ENCODE results near the gene SLC25A2. TPM values are rescaled to one million over a fixed set of nuclear protein-coding genes. Genes with fewer than 3 reads are reported as not detected.
A peak's percentile ranks its signal among the peaks of the same experiment; 100 is the strongest.

SLC25A2 gene
- total and polyA plus RNA-seq, 10 of the 15 experiments (the other 5 are each of a cell fraction or from before 2014, with no cell fraction given) = 0.09 to 0.44 (median 0.24) TPM; not detected in 6

DNA sequence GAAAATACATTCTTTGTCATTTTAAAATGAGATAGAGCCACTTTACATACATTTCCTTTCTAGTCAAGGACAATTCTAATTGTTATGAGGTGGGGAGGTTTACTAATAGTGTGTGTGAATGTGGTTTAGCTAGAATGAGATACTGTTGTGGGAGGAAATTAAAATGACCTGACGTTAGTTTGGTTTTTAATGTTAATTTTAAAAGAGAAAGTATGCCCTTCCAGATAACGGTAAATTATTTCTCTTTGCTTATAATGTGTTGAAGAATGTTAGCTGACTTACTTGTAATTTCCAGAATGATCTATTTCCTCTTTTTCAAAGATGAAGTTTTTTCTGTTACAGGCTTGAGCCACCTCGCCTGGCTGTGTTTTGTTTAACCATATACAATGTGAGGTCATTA is 18.4 kb upstream of the SLC25A2 start (continued):
- TF ChIP-seq STAT1 (conservative IDR thresholded peaks at IDR 0.05) (no peak), ZBED1 (IDR thresholded peaks at IDR 0.05; ENCODE audit: borderline replicate concordance) (no peak; the same call in 1 of the 2 replicates), BRCA1 (IDR thresholded peaks at IDR 0.05; ENCODE audit: low read depth, low read length) (no peak), NR2C1 (IDR thresholded peaks at IDR 0.05) (no peak), TBL1XR1 (IDR thresholded peaks at IDR 0.05; ENCODE audit: low read depth, low read length) (no peak), JUNB (IDR thresholded peaks at IDR 0.05) (peak; percentile 89), SUZ12 (IDR thresholded peaks at IDR 0.05; ENCODE audit: unreplicated experiment) (no peak), CHD4 (IDR thresholded peaks at IDR 0.05) (no peak), POLR2AphosphoS2 (IDR thresholded peaks at IDR 0.05; ENCODE audit: low read depth, low read length) (no peak), CHD2 (IDR thresholded peaks at IDR 0.05; ENCODE audit: borderline replicate concordance, low read depth, low read length) (no peak), POLR2A (IDR thresholded peaks at IDR 0.05; ENCODE audit: low read depth, low read length) (no peak), ATF7 (IDR thresholded peaks at IDR 0.05; ENCODE audit: low read depth) (peak; percentile 37; the same call in 1 of the 2 replicates), NFIC (IDR thresholded peaks at IDR 0.05; ENCODE audit: low read depth, low read length) (peak; percentile 95), FOS (IDR thresholded peaks at IDR 0.05; ENCODE audit: borderline replicate concordance, extremely low read depth, insufficient read length) (no peak), LARP7 (IDR thresholded peaks at IDR 0.05) (no peak)
- TF ChIP-seq, protein P1, sequence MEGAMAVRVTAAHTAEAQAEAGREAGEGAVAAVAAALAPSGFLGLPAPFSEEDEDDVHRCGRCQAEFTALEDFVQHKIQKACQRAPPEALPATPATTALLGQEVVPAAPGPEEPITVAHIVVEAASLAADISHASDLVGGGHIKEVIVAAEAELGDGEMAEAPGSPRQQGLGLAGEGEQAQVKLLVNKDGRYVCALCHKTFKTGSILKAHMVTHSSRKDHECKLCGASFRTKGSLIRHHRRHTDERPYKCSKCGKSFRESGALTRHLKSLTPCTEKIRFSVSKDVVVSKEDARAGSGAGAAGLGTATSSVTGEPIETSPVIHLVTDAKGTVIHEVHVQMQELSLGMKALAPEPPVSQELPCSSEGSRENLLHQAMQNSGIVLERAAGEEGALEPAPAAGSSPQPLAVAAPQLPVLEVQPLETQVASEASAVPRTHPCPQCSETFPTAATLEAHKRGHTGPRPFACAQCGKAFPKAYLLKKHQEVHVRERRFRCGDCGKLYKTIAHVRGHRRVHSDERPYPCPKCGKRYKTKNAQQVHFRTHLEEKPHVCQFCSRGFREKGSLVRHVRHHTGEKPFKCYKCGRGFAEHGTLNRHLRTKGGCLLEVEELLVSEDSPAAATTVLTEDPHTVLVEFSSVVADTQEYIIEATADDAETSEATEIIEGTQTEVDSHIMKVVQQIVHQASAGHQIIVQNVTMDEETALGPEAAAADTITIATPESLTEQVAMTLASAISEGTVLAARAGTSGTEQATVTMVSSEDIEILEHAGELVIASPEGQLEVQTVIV (IDR thresholded peaks at IDR 0.05; ENCODE audit: borderline replicate concordance, partially characterized antibody) = no peak
- TF ChIP-seq, protein P2, sequence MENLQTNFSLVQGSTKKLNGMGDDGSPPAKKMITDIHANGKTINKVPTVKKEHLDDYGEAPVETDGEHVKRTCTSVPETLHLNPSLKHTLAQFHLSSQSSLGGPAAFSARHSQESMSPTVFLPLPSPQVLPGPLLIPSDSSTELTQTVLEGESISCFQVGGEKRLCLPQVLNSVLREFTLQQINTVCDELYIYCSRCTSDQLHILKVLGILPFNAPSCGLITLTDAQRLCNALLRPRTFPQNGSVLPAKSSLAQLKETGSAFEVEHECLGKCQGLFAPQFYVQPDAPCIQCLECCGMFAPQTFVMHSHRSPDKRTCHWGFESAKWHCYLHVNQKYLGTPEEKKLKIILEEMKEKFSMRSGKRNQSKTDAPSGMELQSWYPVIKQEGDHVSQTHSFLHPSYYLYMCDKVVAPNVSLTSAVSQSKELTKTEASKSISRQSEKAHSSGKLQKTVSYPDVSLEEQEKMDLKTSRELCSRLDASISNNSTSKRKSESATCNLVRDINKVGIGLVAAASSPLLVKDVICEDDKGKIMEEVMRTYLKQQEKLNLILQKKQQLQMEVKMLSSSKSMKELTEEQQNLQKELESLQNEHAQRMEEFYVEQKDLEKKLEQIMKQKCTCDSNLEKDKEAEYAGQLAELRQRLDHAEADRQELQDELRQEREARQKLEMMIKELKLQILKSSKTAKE (IDR thresholded peaks at IDR 0.05; ENCODE audit: low read depth, poor library complexity, severe bottlenecking) = no peak
- TF ChIP-seq, protein P3, sequence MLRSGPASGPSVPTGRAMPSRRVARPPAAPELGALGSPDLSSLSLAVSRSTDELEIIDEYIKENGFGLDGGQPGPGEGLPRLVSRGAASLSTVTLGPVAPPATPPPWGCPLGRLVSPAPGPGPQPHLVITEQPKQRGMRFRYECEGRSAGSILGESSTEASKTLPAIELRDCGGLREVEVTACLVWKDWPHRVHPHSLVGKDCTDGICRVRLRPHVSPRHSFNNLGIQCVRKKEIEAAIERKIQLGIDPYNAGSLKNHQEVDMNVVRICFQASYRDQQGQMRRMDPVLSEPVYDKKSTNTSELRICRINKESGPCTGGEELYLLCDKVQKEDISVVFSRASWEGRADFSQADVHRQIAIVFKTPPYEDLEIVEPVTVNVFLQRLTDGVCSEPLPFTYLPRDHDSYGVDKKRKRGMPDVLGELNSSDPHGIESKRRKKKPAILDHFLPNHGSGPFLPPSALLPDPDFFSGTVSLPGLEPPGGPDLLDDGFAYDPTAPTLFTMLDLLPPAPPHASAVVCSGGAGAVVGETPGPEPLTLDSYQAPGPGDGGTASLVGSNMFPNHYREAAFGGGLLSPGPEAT (IDR thresholded peaks at IDR 0.05; ENCODE audit: low read depth) = no peak
- TF ChIP-seq, protein P4, sequence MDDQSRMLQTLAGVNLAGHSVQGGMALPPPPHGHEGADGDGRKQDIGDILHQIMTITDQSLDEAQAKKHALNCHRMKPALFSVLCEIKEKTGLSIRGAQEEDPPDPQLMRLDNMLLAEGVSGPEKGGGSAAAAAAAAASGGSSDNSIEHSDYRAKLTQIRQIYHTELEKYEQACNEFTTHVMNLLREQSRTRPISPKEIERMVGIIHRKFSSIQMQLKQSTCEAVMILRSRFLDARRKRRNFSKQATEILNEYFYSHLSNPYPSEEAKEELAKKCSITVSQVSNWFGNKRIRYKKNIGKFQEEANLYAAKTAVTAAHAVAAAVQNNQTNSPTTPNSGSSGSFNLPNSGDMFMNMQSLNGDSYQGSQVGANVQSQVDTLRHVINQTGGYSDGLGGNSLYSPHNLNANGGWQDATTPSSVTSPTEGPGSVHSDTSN (IDR thresholded peaks at IDR 0.05; ENCODE audit: insufficient replicate concordance, low read depth, low read length) = no peak
- TF ChIP-seq, protein P5, sequence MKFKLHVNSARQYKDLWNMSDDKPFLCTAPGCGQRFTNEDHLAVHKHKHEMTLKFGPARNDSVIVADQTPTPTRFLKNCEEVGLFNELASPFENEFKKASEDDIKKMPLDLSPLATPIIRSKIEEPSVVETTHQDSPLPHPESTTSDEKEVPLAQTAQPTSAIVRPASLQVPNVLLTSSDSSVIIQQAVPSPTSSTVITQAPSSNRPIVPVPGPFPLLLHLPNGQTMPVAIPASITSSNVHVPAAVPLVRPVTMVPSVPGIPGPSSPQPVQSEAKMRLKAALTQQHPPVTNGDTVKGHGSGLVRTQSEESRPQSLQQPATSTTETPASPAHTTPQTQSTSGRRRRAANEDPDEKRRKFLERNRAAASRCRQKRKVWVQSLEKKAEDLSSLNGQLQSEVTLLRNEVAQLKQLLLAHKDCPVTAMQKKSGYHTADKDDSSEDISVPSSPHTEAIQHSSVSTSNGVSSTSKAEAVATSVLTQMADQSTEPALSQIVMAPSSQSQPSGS (IDR thresholded peaks at IDR 0.05; ENCODE audit: low read length) = peak; percentile 67; the same call in 1 of the 2 replicates
